Esophagus (tissue), 2 donors: ENCODE results near the gene GMDS. TPM values are rescaled to one million over a fixed set of nuclear protein-coding genes. Genes with fewer than 3 reads are reported as not detected.

Source experiments
- H3K27ac ChIP-seq, 2 donors: one replicate each; pipeline ENCODE4 v1.5.1; 2013; ENCODE audit warnings: low read depth in 2 of 2, mild to moderate bottlenecking in 2 of 2, inconsistent platforms in 1 of 2, low read length in 1 of 2, moderate library complexity in 1 of 2
- H3K27me3 ChIP-seq, 2 donors: one replicate each; pipeline ENCODE4 v1.6.1; 2013; ENCODE audit warnings: low read length in 2 of 2, control low read depth in 1 of 2, mild to moderate bottlenecking in 1 of 2; ENCODE audit not compliant: insufficient read depth in 2 of 2, control insufficient read depth in 1 of 2
- H3K36me3 ChIP-seq, 2 donors: one replicate each; pipeline ENCODE4 v1.6.1; 2013; ENCODE audit warnings: low read length in 1 of 2; ENCODE audit not compliant: control insufficient read depth in 2 of 2, insufficient read depth in 2 of 2
- H3K4me1 ChIP-seq, 2 donors: one replicate each; pipeline ENCODE4 v1.6.1; 2013; ENCODE audit warnings: low read length in 1 of 2; ENCODE audit not compliant: control insufficient read depth in 2 of 2, insufficient read depth in 2 of 2
- H3K4me3 ChIP-seq, 2 donors: one replicate each; pipeline ENCODE4 v1.5.1; 2013; ENCODE audit warnings: low read length in 2 of 2, mild to moderate bottlenecking in 2 of 2, low read depth in 1 of 2, moderate library complexity in 1 of 2
- H3K9me3 ChIP-seq, 2 donors: one replicate each; pipeline ENCODE4 v1.6.1; 2013; ENCODE audit warnings: mild to moderate bottlenecking in 2 of 2, low read depth in 1 of 2, low read length in 1 of 2, moderate library complexity in 1 of 2; ENCODE audit not compliant: control insufficient read depth in 2 of 2, insufficient read depth in 1 of 2
- WGBS, 2 donors: extraction: QIAGEN DNeasy Blood & Tissue Kit; methylation state at CpG; one replicate each; pipeline ENCODE4 v1.1.7; 2013; 5-methylcytosine and 5-hydroxymethylcytosine counted together
- polyA plus RNA-seq, 2 donors: library from polyadenylated mRNA; stranded (reverse); fragments of 200-250 nt; gene quantifications; one replicate each; pipeline ENCODE4 v1.2.3, GENCODE V29; 2013
- donor health status: healthy with polysubstance abuse.
- donor health status: Bipolar disorder and iron deficiency.

GMDS gene
- polyA plus RNA-seq, 2 donors: 42.4 to 54.5 TPM

- H3K4me1 ChIP-seq: no peaks in the 10 kb centered on the region
- no peaks in the 10 kb centered on the region for H3K9me3 ChIP-seq
- no peaks in the 10 kb centered on the region for H3K36me3 ChIP-seq
- H3K4me3 ChIP-seq: no peak overlapping the region
- H3K27ac ChIP-seq: no peak overlapping the region
- H3K27me3 ChIP-seq: no peaks in the 10 kb centered on the region
Measured at GRCh38 chr6:2053691-2054090, 191.7 kb downstream of the GMDS start.

GRCh38 chr6:2047855-2048254, 197.6 kb downstream of the GMDS start:
- Histone ChIP-seq H3K36me3 (no peaks in the 10 kb centered on the region), H3K27me3 (no peaks in the 10 kb centered on the region), H3K9me3 (no peaks in the 10 kb centered on the region), H3K4me3 (no peak overlapping the region), H3K27ac (no peak overlapping the region), H3K4me1 (no peaks in the 10 kb centered on the region)
- 50 to 69% methylated on average over 2 of the region's 2 CpGs for WGBS, 2 donors

GRCh38 chr6:2044192-2044591, 201.2 kb downstream of the GMDS start:
- Histone ChIP-seq H3K27me3 (no peaks in the 10 kb centered on the region), H3K27ac (no peak overlapping the region)

GRCh38 chr6:2042956-2043648, 202.3 kb downstream of the GMDS start:
- no peaks in the 10 kb centered on the region for H3K4me1 ChIP-seq
- 88 to 89% methylated on average over 6 of the region's 6 CpGs for WGBS, 2 donors

More at GRCh38 chr6:2044192-2044591, 201.2 kb downstream of the GMDS start:
- no peaks in the 10 kb centered on the region for H3K4me1 ChIP-seq
- WGBS, 2 donors: 96 to 98% methylated on average over 4 of the region's 4 CpGs
- H3K36me3 ChIP-seq: no peaks in the 10 kb centered on the region
- H3K4me3 ChIP-seq: no peak overlapping the region
- no peaks in the 10 kb centered on the region for H3K9me3 ChIP-seq

GRCh38 chr6:2038092-2038491, 207.3 kb downstream of the GMDS start:
- no peaks in the 10 kb centered on the region for H3K27me3 ChIP-seq
- H3K27ac ChIP-seq: no peak overlapping the region
- no peaks in the 10 kb centered on the region for H3K36me3 ChIP-seq
- no peaks in the 10 kb centered on the region for H3K4me1 ChIP-seq
- H3K9me3 ChIP-seq: no peaks in the 10 kb centered on the region
- WGBS, 2 donors: 71 to 77% methylated on average over 8 of the region's 8 CpGs
- no peak overlapping the region for H3K4me3 ChIP-seq

More at GRCh38 chr6:2042956-2043648, 202.3 kb downstream of the GMDS start:
- no peak overlapping the region for H3K4me3 ChIP-seq
- H3K27ac ChIP-seq: no peak overlapping the region
- H3K9me3 ChIP-seq: no peaks in the 10 kb centered on the region
- no peaks in the 10 kb centered on the region for H3K27me3 ChIP-seq
- no peaks in the 10 kb centered on the region for H3K36me3 ChIP-seq

- Histone ChIP-seq H3K27ac (no peak overlapping the region), H3K36me3 (no peaks in the 10 kb centered on the region), H3K27me3 (no peaks in the 10 kb centered on the region), H3K4me1 (no peaks in the 10 kb centered on the region), H3K9me3 (no peaks in the 10 kb centered on the region), H3K4me3 (no peak overlapping the region)
- 93 to 95% methylated on average over 10 of the region's 10 CpGs for WGBS, 2 donors
Measured at GRCh38 chr6:2037237-2037926, 208.0 kb downstream of the GMDS start.

- no peak overlapping the region for H3K4me3 ChIP-seq
- 86 to 91% methylated on average over 6 of the region's 6 CpGs for WGBS, 2 donors
- H3K27me3 ChIP-seq: no peaks in the 10 kb centered on the region
- H3K4me1 ChIP-seq: no peaks in the 10 kb centered on the region
- no peak overlapping the region for H3K27ac ChIP-seq
- no peaks in the 10 kb centered on the region for H3K9me3 ChIP-seq
- H3K36me3 ChIP-seq: no peaks in the 10 kb centered on the region
Measured at GRCh38 chr6:2036710-2037023, 208.7 kb downstream of the GMDS start.

- Histone ChIP-seq H3K27me3 (no peaks in the 10 kb centered on the region), H3K4me1 (no peaks in the 10 kb centered on the region), H3K27ac (no peak overlapping the region), H3K9me3 (no peaks in the 10 kb centered on the region), H3K36me3 (no peaks in the 10 kb centered on the region), H3K4me3 (no peak overlapping the region)
- 89 to 91% methylated on average over 11 of the region's 11 CpGs for WGBS, 2 donors
Measured at GRCh38 chr6:2035826-2036709, 209.3 kb downstream of the GMDS start.

GRCh38 chr6:2035046-2035445, 210.4 kb downstream of the GMDS start:
- Histone ChIP-seq H3K4me3 (no peak overlapping the region), H3K4me1 (no peaks in the 10 kb centered on the region), H3K9me3 (no peaks in the 10 kb centered on the region), H3K36me3 (no peaks in the 10 kb centered on the region), H3K27me3 (no peaks in the 10 kb centered on the region), H3K27ac (no peak overlapping the region)
- WGBS, 2 donors: 55 to 94% methylated on average over 1 of the region's 1 CpG
